GM23338 (cell line): ENCODE data around the gene PACSIN1. TPM values are rescaled to one million over a fixed set of nuclear protein-coding genes. Genes with fewer than 3 reads are reported as not detected.

Experiments
- ATAC-seq: fragments of 200-7000 bp; cut with Tn5 transposase; 3 replicates; pipeline ENCODE4 v1.9.1; 2020
- DNase-seq: peaks from one replicate; pipeline ENCODE4 v3.0.0-alpha.2; 2015; ENCODE audit warnings: low spot score
- H2AFZ ChIP-seq: fragments of 200-600 bp; sonication (generic); 2 replicates; pipeline ENCODE4 v1.8.0; 2016; ENCODE audit warnings: antibody characterized with exemption, mild to moderate bottlenecking, moderate library complexity
- H3F3A ChIP-seq: fragments of 200-600 bp; sonication (generic); replicated peaks from 2 replicates; pipeline ENCODE4 v1.8.0; 2017; ENCODE audit warnings: antibody characterized with exemption, mixed run types, low read depth
- H3K27ac ChIP-seq: fragments of 200-600 bp; sonication (generic); 2 replicates; pipeline ENCODE4 v1.6.1; 2016; ENCODE audit warnings: low read depth
- H3K27me3 ChIP-seq: fragments of 200-600 bp; sonication (generic); 2 replicates; pipeline ENCODE4 v1.8.0; 2016; ENCODE audit warnings: mild to moderate bottlenecking, mixed run types, moderate library complexity; ENCODE audit not compliant: insufficient read depth
- H3K36me3 ChIP-seq: fragments of 200-600 bp; sonication (generic); 2 replicates; pipeline ENCODE4 v1.8.0; 2016; ENCODE audit warnings: mild to moderate bottlenecking; ENCODE audit not compliant: insufficient read depth
- H3K4me1 ChIP-seq: fragments of 200-600 bp; sonication (generic); 2 replicates; pipeline ENCODE4 v1.8.0; 2016; ENCODE audit warnings: mild to moderate bottlenecking, moderate library complexity; ENCODE audit not compliant: insufficient read depth
- H3K4me2 ChIP-seq: fragments of 200-600 bp; sonication (generic); 2 replicates; pipeline ENCODE4 v1.7.1; 2017; ENCODE audit warnings: mixed run types
- H3K4me3 ChIP-seq: fragments of 200-600 bp; sonication (generic); 2 replicates; pipeline ENCODE4 v1.6.1; 2016; ENCODE audit warnings: mixed run types
- H3K79me2 ChIP-seq: fragments of 200-600 bp; sonication (generic); replicated peaks from 2 replicates; pipeline ENCODE4 v1.8.0; 2017; ENCODE audit warnings: mild to moderate bottlenecking; ENCODE audit not compliant: insufficient read depth
- H3K9me2 ChIP-seq: fragments of 200-600 bp; sonication (generic); 2 replicates; pipeline ENCODE4 v1.8.0; 2017; ENCODE audit not compliant: insufficient read depth
- H4K20me1 ChIP-seq: fragments of 200-600 bp; sonication (generic); replicated peaks from 2 replicates; pipeline ENCODE4 v1.8.0; 2017; ENCODE audit warnings: mild to moderate bottlenecking; ENCODE audit not compliant: insufficient read depth
- H3K27ac Mint-ChIP-seq: 2 replicates; pipeline ENCODE4 v1.8.0; 2020; ENCODE audit warnings: inconsistent platforms, mild to moderate bottlenecking, moderate library complexity, mixed read lengths
- H3K27me3 Mint-ChIP-seq: 3 replicates; pipeline ENCODE4 v1.8.0; 2022; ENCODE audit warnings: low read depth, mild to moderate bottlenecking, moderate library complexity, mixed read lengths, inconsistent platforms; ENCODE audit not compliant: insufficient read depth, poor library complexity
- H3K36me3 Mint-ChIP-seq: 3 replicates; pipeline ENCODE4 v1.8.0; 2021; ENCODE audit warnings: low read depth, mild to moderate bottlenecking, inconsistent platforms, moderate library complexity, mixed read lengths
- H3K4me1 Mint-ChIP-seq: 3 replicates; pipeline ENCODE4 v1.8.0; 2020; ENCODE audit warnings: mild to moderate bottlenecking, inconsistent platforms, mixed read lengths
- H3K4me3 Mint-ChIP-seq: 3 replicates; pipeline ENCODE4 v1.8.0; 2021; ENCODE audit warnings: moderate library complexity, mild to moderate bottlenecking, inconsistent platforms, mixed read lengths
- H3K9me3 Mint-ChIP-seq: 3 replicates; pipeline ENCODE4 v1.8.0; 2020; ENCODE audit warnings: moderate library complexity, mild to moderate bottlenecking, inconsistent platforms, mixed read lengths
- CREB1 ChIP-seq: fragments of 250-450 bp; sonication (Bioruptor Pico); IDR thresholded peaks from 2 replicates; pipeline ENCODE4 v1.5.0; 2020; ENCODE audit warnings: low read depth, mild to moderate bottlenecking, moderate library complexity
- EZH2 ChIP-seq: fragments of 200-600 bp; sonication (generic); IDR thresholded peaks from one replicate; pipeline ENCODE4 v1.8.0; 2017; ENCODE audit warnings: antibody characterized with exemption, mild to moderate bottlenecking, low read depth; ENCODE audit not compliant: unreplicated experiment
- EZH2phosphoT487 ChIP-seq: fragments of 200-600 bp; sonication (generic); IDR thresholded peaks from one replicate; pipeline ENCODE4 v1.8.1; 2018; ENCODE audit warnings: antibody characterized with exemption; ENCODE audit not compliant: unreplicated experiment
- JUNB ChIP-seq: IDR thresholded peaks from one replicate; pipeline ENCODE4 v1.6.1; 2016; ENCODE audit warnings: antibody characterized with exemption; ENCODE audit not compliant: unreplicated experiment
- NANOG ChIP-seq: IDR thresholded peaks from 2 replicates; pipeline ENCODE4 v1.6.1; 2016; ENCODE audit warnings: antibody characterized with exemption, borderline replicate concordance
- POLR2AphosphoS5 ChIP-seq: IDR thresholded peaks from 2 replicates; pipeline ENCODE4 v1.6.1; 2016; ENCODE audit warnings: antibody characterized with exemption, low read depth
- STAT1 ChIP-seq: IDR thresholded peaks from one replicate; pipeline ENCODE4 v1.6.1; 2016; ENCODE audit warnings: antibody characterized with exemption; ENCODE audit not compliant: unreplicated experiment
- ZNF114 ChIP-seq: fragments of 250-450 bp; sonication (Bioruptor Pico); IDR thresholded peaks from 2 replicates; pipeline ENCODE4 v1.5.0; 2020; ENCODE audit warnings: mild to moderate bottlenecking, moderate library complexity
- ZNF331 ChIP-seq: fragments of 250-450 bp; sonication (Bioruptor Pico); IDR thresholded peaks from 2 replicates; pipeline ENCODE4 v1.5.0; 2020; ENCODE audit warnings: low read depth, mild to moderate bottlenecking, moderate library complexity
- polyA plus RNA-seq: library from polyadenylated mRNA; unstranded; fragments of >200 nt; fragmentation: Nextera tagmentation; extraction: Ambion mirVana; gene quantifications from 2 replicates; pipeline ENCODE4 v1.2.1, GENCODE V29; 2016
- total RNA-seq: library from RNA; depleted of rRNA; stranded (reverse); fragments of >200 nt; shearing (Covaris generic); gene quantifications from 2 replicates; pipeline ENCODE4 v1.2.3, GENCODE V29; 2014
- TF ChIP-seq, protein P1 (sequence below), 2 experiments: fragments of 200-600 bp in 1 of 2; sonication (generic) in 1 of 2; conservative IDR thresholded peaks; 2 replicates each; pipeline versions ENCODE4 v1.5.1 to v1.6.1; 2016 to 2017; ENCODE audit warnings: antibody characterized with exemption in 2 of 2, low read depth in 2 of 2, mild to moderate bottlenecking in 2 of 2, moderate library complexity in 1 of 2
- TF ChIP-seq, protein P2 (sequence below): IDR thresholded peaks from one replicate; pipeline ENCODE4 v1.6.1; 2018; ENCODE audit warnings: antibody characterized with exemption; ENCODE audit not compliant: unreplicated experiment
- TF ChIP-seq, protein P3 (sequence below): IDR thresholded peaks from 2 replicates; pipeline ENCODE4 v1.6.1; 2016; ENCODE audit warnings: antibody characterized with exemption

The PACSIN1 gene
- total and polyA plus RNA-seq, 2 experiments from 2014 or later: 5.2 to 8.7 TPM

DNA sequence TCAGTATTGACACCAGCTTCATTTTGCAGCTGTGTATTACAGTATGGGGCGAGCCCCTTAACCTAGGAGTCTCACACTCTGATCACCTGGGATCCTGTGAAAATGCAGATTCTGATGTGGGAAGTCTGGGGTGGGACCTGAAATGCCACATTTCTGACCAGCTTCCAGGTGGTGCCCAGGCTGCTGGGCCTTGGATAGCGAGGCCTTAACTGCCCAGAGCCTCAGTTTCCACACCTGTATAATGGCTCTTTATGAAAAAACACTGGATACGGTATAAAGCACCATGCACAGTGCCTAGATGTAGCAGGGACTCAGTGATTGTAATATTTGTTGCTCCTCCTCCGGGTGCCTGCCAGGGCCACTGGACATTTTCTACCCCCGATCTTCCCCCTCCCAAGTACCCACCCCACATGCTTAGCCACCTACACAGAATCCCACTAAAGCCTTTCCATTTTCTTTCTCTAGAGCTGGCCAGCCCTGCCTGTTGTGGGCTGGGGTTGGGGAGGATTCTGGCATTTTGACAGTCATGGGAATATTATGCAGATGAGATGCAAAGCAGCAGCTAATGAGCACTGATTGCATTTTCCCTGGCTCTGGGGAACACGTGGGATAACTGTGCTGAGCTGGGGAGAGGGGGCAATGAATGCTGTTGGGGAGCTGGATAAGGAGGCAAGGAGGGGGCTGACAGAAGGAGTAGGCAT, 45.5 kb downstream of the PACSIN1 start (continued):
- TF ChIP-seq, protein P1, sequence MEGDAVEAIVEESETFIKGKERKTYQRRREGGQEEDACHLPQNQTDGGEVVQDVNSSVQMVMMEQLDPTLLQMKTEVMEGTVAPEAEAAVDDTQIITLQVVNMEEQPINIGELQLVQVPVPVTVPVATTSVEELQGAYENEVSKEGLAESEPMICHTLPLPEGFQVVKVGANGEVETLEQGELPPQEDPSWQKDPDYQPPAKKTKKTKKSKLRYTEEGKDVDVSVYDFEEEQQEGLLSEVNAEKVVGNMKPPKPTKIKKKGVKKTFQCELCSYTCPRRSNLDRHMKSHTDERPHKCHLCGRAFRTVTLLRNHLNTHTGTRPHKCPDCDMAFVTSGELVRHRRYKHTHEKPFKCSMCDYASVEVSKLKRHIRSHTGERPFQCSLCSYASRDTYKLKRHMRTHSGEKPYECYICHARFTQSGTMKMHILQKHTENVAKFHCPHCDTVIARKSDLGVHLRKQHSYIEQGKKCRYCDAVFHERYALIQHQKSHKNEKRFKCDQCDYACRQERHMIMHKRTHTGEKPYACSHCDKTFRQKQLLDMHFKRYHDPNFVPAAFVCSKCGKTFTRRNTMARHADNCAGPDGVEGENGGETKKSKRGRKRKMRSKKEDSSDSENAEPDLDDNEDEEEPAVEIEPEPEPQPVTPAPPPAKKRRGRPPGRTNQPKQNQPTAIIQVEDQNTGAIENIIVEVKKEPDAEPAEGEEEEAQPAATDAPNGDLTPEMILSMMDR (conservative IDR thresholded peaks at IDR 0.05; ENCODE audit: low read depth in 2 of 2): no peak
- TF ChIP-seq, protein P2, sequence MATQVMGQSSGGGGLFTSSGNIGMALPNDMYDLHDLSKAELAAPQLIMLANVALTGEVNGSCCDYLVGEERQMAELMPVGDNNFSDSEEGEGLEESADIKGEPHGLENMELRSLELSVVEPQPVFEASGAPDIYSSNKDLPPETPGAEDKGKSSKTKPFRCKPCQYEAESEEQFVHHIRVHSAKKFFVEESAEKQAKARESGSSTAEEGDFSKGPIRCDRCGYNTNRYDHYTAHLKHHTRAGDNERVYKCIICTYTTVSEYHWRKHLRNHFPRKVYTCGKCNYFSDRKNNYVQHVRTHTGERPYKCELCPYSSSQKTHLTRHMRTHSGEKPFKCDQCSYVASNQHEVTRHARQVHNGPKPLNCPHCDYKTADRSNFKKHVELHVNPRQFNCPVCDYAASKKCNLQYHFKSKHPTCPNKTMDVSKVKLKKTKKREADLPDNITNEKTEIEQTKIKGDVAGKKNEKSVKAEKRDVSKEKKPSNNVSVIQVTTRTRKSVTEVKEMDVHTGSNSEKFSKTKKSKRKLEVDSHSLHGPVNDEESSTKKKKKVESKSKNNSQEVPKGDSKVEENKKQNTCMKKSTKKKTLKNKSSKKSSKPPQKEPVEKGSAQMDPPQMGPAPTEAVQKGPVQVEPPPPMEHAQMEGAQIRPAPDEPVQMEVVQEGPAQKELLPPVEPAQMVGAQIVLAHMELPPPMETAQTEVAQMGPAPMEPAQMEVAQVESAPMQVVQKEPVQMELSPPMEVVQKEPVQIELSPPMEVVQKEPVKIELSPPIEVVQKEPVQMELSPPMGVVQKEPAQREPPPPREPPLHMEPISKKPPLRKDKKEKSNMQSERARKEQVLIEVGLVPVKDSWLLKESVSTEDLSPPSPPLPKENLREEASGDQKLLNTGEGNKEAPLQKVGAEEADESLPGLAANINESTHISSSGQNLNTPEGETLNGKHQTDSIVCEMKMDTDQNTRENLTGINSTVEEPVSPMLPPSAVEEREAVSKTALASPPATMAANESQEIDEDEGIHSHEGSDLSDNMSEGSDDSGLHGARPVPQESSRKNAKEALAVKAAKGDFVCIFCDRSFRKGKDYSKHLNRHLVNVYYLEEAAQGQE: no peak
- TF ChIP-seq, protein P3, sequence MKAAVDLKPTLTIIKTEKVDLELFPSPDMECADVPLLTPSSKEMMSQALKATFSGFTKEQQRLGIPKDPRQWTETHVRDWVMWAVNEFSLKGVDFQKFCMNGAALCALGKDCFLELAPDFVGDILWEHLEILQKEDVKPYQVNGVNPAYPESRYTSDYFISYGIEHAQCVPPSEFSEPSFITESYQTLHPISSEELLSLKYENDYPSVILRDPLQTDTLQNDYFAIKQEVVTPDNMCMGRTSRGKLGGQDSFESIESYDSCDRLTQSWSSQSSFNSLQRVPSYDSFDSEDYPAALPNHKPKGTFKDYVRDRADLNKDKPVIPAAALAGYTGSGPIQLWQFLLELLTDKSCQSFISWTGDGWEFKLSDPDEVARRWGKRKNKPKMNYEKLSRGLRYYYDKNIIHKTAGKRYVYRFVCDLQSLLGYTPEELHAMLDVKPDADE: no peak
- TF ChIP-seq ZNF331 (CRISPR knock-in tag): no peak
- no peak for TF ChIP-seq NANOG
- no peak for TF ChIP-seq EZH2
- TF ChIP-seq CREB1 (CRISPR knock-in tag): no peak

DNA sequence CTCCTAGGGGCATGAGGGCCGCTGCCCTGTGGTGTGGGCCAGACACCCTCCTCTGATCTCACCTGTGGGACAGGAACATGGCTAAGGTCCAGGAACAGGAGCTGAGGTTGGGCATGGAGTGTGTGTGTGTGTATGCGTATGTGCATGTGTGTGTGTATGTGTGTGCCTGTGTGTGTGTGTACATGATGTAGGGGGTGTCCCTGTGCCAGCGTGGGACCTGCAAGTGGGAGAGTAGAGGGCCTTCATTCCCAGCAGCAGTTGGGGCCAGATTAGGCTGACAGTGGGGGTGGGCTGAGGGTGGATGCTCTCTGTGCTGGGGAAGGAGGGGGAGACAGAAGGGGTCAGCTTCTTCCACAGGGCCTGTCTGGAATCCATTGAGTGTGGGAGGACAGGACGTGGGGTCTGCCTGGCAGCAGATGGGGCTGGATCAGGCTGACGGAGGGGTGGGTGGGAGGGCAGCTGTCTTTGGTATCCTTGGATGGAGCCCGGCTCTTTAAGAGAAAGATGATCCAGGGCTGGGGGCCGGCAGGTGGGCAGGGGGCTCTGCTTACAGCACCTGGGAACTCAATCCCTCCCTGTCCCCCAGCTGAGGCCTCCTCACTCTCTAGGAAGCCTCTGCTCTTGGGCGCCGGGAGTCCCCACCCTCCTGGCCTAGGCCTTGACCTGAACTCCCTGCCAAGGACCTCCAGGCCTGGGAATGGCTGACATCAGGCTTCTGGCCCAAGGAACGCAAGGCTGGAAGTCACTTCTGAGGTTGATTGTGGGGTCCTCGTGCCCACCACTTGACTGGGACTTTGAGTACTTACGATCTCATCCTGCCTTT, 46.2 kb downstream of the PACSIN1 start:
- Mint-ChIP-seq H3K27ac (no peak overlapping the region), H3K4me3 (no peak overlapping the region), H3K4me1 (peaks cover 26% of the 10 kb centered on the region), H3K36me3 (no peaks in the 10 kb centered on the region), H3K27me3 (peaks cover 9% of the 10 kb centered on the region), H3K9me3 (peaks cover 8% of the 10 kb centered on the region; the same call in 2 of the 3 replicates)
- no peaks in the 10 kb centered on the region for H3F3A ChIP-seq
- no peaks in the 10 kb centered on the region; the same call in 1 of the 2 replicates for H3K4me1 ChIP-seq
- H3K27ac ChIP-seq: no peak overlapping the region
- no peaks in the 10 kb centered on the region for H3K36me3 ChIP-seq
- ATAC-seq (no peak), DNase-seq (no peak)
- H2AFZ ChIP-seq: no peak overlapping the region
- H3K4me3 ChIP-seq: no peak overlapping the region
- H4K20me1 ChIP-seq: no peaks in the 10 kb centered on the region; the same call in none of the 2 replicates
- no peaks in the 10 kb centered on the region for H3K27me3 ChIP-seq
- no peak overlapping the region for H3K4me2 ChIP-seq
- H3K79me2 ChIP-seq: no peaks in the 10 kb centered on the region
- no peaks in the 10 kb centered on the region for H3K9me2 ChIP-seq
- no peak for TF ChIP-seq EZH2
- TF ChIP-seq JUNB: no peak
- TF ChIP-seq, protein P1 (conservative IDR thresholded peaks at IDR 0.05; ENCODE audit: low read depth in 2 of 2): no peak
- TF ChIP-seq STAT1: no peak
- no peak for TF ChIP-seq CREB1 (CRISPR knock-in tag)
- TF ChIP-seq ZNF114: no peak
- TF ChIP-seq EZH2phosphoT487: no peak
- no peak for TF ChIP-seq POLR2AphosphoS5
- TF ChIP-seq, protein P2: no peak
- no peak for TF ChIP-seq ZNF331 (CRISPR knock-in tag)
- no peak for TF ChIP-seq NANOG
